IMR-90 (cell line): Measurements from ENCODE around the gene DYSF. TPM values are rescaled to one million over a fixed set of nuclear protein-coding genes. Genes with fewer than 3 reads are reported as not detected.
A peak's percentile ranks its signal among the peaks of the same experiment; 100 is the strongest.

ENCODE experiments used
- ATAC-seq: fragments of 200-7000 bp; cut with Tn5 transposase; 2 replicates; pipeline ENCODE4 v1.9.1; 2020; ENCODE audit warnings: low read depth, mild to moderate bottlenecking, moderate library complexity
- BruUV-seq: library from RNA; stranded (reverse); fragments of 400-500 nt; replicated peaks from 2 replicates; lab custom pipeline; 2021; lab: Mats Ljungman, UMichigan
- CTCF ChIA-PET: fragments of 300-600 bp; formaldehyde crosslinking; extraction: SDS; loops from one replicate; lab custom pipeline; 2021; ENCODE audit warnings: antibody characterized with exemption; lab: Yijun Ruan, JAX
- POLR2A ChIA-PET: fragments of 300-600 bp; sonication (Branson Sonifier 250); formaldehyde crosslinking; loops from one replicate; lab custom pipeline; 2022; ENCODE audit warnings: antibody characterized with exemption; ENCODE audit not compliant: unreplicated experiment; lab: Charles Lee
- DNase-seq: peaks from one replicate; pipeline ENCODE4 v3.0.0; 2013
- H2AFZ ChIP-seq: replicated peaks from 2 replicates; pipeline ENCODE3; 2013; ENCODE audit warnings: low read length, mild to moderate bottlenecking; ENCODE audit not compliant: poor library complexity
- H2AK5ac ChIP-seq: 2 replicates; pipeline ENCODE4 v1.6.1; 2013; ENCODE audit warnings: low read depth, low read length, inconsistent platforms
- H2AK9ac ChIP-seq: replicated peaks from 2 replicates; pipeline ENCODE3; 2013; ENCODE audit warnings: mild to moderate bottlenecking, low read depth, low read length, moderate library complexity; ENCODE audit not compliant: poor library complexity
- H2BK120ac ChIP-seq: 2 replicates; pipeline ENCODE4 v1.6.1; 2013; ENCODE audit warnings: low read depth, low read length, inconsistent platforms
- H2BK15ac ChIP-seq: 3 replicates; pipeline ENCODE4 v1.6.1; 2013; ENCODE audit warnings: low read depth, low read length, inconsistent platforms
- H2BK20ac ChIP-seq: 2 replicates; pipeline ENCODE4 v1.6.1; 2013; ENCODE audit warnings: low read depth, mild to moderate bottlenecking, inconsistent platforms, low read length, moderate library complexity
- H2BK5ac ChIP-seq: 2 replicates; pipeline ENCODE4 v1.6.1; 2013; ENCODE audit warnings: mild to moderate bottlenecking, low read depth, low read length, inconsistent platforms; ENCODE audit not compliant: poor library complexity, severe bottlenecking
- H3K14ac ChIP-seq: replicated peaks from 2 replicates; pipeline ENCODE4 v1.6.1; 2013; ENCODE audit warnings: low read depth, low read length, inconsistent platforms
- H3K18ac ChIP-seq: 2 replicates; pipeline ENCODE4 v1.6.1; 2013; ENCODE audit warnings: low read depth, low read length, control low read depth
- H3K23ac ChIP-seq: 2 replicates; pipeline ENCODE4 v1.6.1; 2013; ENCODE audit warnings: low read depth, low read length, inconsistent platforms
- H3K27ac ChIP-seq: 2 replicates; pipeline ENCODE4 v1.5.1; 2013; ENCODE audit warnings: mild to moderate bottlenecking, control low read depth, low read length; ENCODE audit not compliant: insufficient read depth
- H3K27me3 ChIP-seq: 2 replicates; pipeline ENCODE4 v1.6.1; 2013; ENCODE audit warnings: low read length; ENCODE audit not compliant: control insufficient read depth, insufficient read depth
- H3K36me3 ChIP-seq: 2 replicates; pipeline ENCODE4 v1.6.1; 2013; ENCODE audit warnings: low read length, mixed read lengths; ENCODE audit not compliant: control insufficient read depth, insufficient read depth
- H3K4ac ChIP-seq: 2 replicates; pipeline ENCODE4 v1.6.1; 2013; ENCODE audit warnings: low read depth, low read length, inconsistent platforms
- H3K4me1 ChIP-seq: 2 replicates; pipeline ENCODE4 v1.6.1; 2013; ENCODE audit warnings: low read length, mixed read lengths; ENCODE audit not compliant: control insufficient read depth, insufficient read depth
- H3K4me2 ChIP-seq: 2 replicates; pipeline ENCODE4 v1.6.1; 2013; ENCODE audit warnings: low read depth, mild to moderate bottlenecking, control low read depth, low read length, moderate library complexity
- H3K4me3 ChIP-seq: 2 replicates; pipeline ENCODE4 v1.5.1; 2013; ENCODE audit warnings: low read depth, mild to moderate bottlenecking, control low read depth, low read length, moderate library complexity; ENCODE audit not compliant: insufficient read depth
- H3K56ac ChIP-seq: 2 replicates; pipeline ENCODE4 v1.6.1; 2013; ENCODE audit warnings: low read length, inconsistent platforms; ENCODE audit not compliant: insufficient read depth; ENCODE audit errors: extremely low read depth
- H3K79me1 ChIP-seq, 2 experiments: 2 replicates each; pipeline ENCODE4 v1.6.1; 2013; ENCODE audit warnings: low read length in 2 of 2, inconsistent platforms in 1 of 2, low read depth in 1 of 2
- H3K9ac ChIP-seq: 2 replicates; pipeline ENCODE4 v1.6.1; 2013; ENCODE audit warnings: low read depth, low read length, control low read depth
- H3K9me1 ChIP-seq: 2 replicates; pipeline ENCODE4 v1.6.1; 2013; ENCODE audit warnings: low read length, inconsistent platforms; ENCODE audit not compliant: insufficient read depth
- H3K9me3 ChIP-seq: 2 replicates; pipeline ENCODE4 v1.6.1; 2013; ENCODE audit warnings: low read length; ENCODE audit not compliant: control insufficient read depth, insufficient read depth
- H4K20me1 ChIP-seq: 2 replicates; pipeline ENCODE4 v1.6.1; 2013; ENCODE audit warnings: low read length, inconsistent platforms; ENCODE audit not compliant: insufficient read depth
- H4K5ac ChIP-seq: 2 replicates; pipeline ENCODE4 v1.6.1; 2013; ENCODE audit warnings: mild to moderate bottlenecking, low read depth, low read length, control low read depth
- H4K8ac ChIP-seq, 2 experiments: 2 replicates each; pipeline ENCODE4 v1.6.1; 2013; ENCODE audit warnings: low read depth in 2 of 2, low read length in 2 of 2, control low read depth in 1 of 2, inconsistent platforms in 1 of 2
- H4K91ac ChIP-seq: 2 replicates; pipeline ENCODE4 v1.6.1; 2013; ENCODE audit warnings: low read depth, low read length, inconsistent platforms; ENCODE audit not compliant: insufficient read depth
- CEBPB ChIP-seq: IDR thresholded peaks from 2 replicates; pipeline ENCODE4 v1.6.1; 2012; ENCODE audit warnings: low read depth, low read length, improper control_type of control experiment
- CTCF ChIP-seq: conservative IDR thresholded peaks from 2 replicates; pipeline ENCODE4 v1.5.1; 2012; ENCODE audit warnings: mild to moderate bottlenecking, low read depth, low read length, improper control_type of control experiment
- MAFK ChIP-seq: IDR thresholded peaks from 2 replicates; pipeline ENCODE4 v1.6.1; 2012; ENCODE audit warnings: low read depth, low read length, improper control_type of control experiment
- MAZ ChIP-seq: IDR thresholded peaks from 2 replicates; pipeline ENCODE4 v1.6.1; 2012; ENCODE audit warnings: low read depth, mild to moderate bottlenecking, low read length, improper control_type of control experiment, moderate library complexity, borderline replicate concordance
- MXI1 ChIP-seq: IDR thresholded peaks from 2 replicates; pipeline ENCODE4 v1.6.1; 2012; ENCODE audit warnings: low read depth, mild to moderate bottlenecking, low read length, moderate library complexity, borderline replicate concordance
- POLR2A ChIP-seq: IDR thresholded peaks from 2 replicates; pipeline ENCODE4 v1.6.1; 2012; ENCODE audit warnings: mild to moderate bottlenecking, low read depth, low read length
- RAD21 ChIP-seq: IDR thresholded peaks from 2 replicates; pipeline ENCODE4 v1.6.1; 2012; ENCODE audit warnings: low read length, improper control_type of control experiment
- RCOR1 ChIP-seq: IDR thresholded peaks from 2 replicates; pipeline ENCODE4 v1.6.1; 2012; ENCODE audit warnings: mild to moderate bottlenecking, low read length, improper control_type of control experiment; ENCODE audit not compliant: insufficient replicate concordance
- RFX5 ChIP-seq: IDR thresholded peaks from 2 replicates; pipeline ENCODE4 v1.8.0; 2012; ENCODE audit warnings: low read depth, mild to moderate bottlenecking, low read length, moderate library complexity
- USF2 ChIP-seq: fragments of 150-350 bp; IDR thresholded peaks from 2 replicates; pipeline ENCODE4 v1.6.1; 2017; ENCODE audit warnings: mild to moderate bottlenecking, antibody characterized with exemption, low read length, low read depth
- WGBS, 2 experiments: methylation state at CpG; one replicate each; pipeline versions ENCODE4 v1.1.5 to v1.1.7; 2013; ENCODE audit warnings: missing lambda C conversion rate in 2 of 2; ENCODE audit not compliant: insufficient read length in 1 of 2; ENCODE audit errors: extremely low coverage in 2 of 2; 5-methylcytosine and 5-hydroxymethylcytosine counted together
- dilution Hi-C: fragments of 300-500 bp; cut with HindIII; formaldehyde crosslinking; loops from one replicate; pipeline ENCODE4 v1.14.3; 2018; ENCODE audit warnings: low sequenced_read_pairs; ENCODE audit not compliant: unreplicated experiment
- in situ Hi-C: fragments of 300-500 bp; cut with MboI; formaldehyde crosslinking; loops from 3 replicates; pipeline ENCODE4 v1.14.3; 2019; ENCODE audit warnings: low sequenced_read_pairs, inconsistent platforms, mixed read lengths
- intact Hi-C: fragments of 100-400 bp; cut with micrococcal nuclease; formaldehyde crosslinking; loops from 2 replicates; pipeline ENCODE4 v1.10.0; 2022
- polyA plus RNA-seq, 3 experiments: library from polyadenylated mRNA; depleted of rRNA; stranded (reverse); fragments of >200 nt; gene quantifications; 2 replicates each; pipeline ENCODE4 v1.2.3, GENCODE V29; 2012; ENCODE audit warnings: low replicate concordance in 1 of 3
- total RNA-seq: library from RNA; depleted of rRNA; stranded (reverse); fragments of >200 nt; gene quantifications from 2 replicates; pipeline ENCODE4 v1.2.3, GENCODE V29; 2012
- TF ChIP-seq, protein P1 (sequence below): fragments of 150-350 bp; IDR thresholded peaks from 2 replicates; pipeline ENCODE4 v1.6.1; 2016; ENCODE audit warnings: low read depth, mild to moderate bottlenecking, low read length, moderate library complexity, borderline replicate concordance

Gene DYSF
- total and polyA plus RNA-seq, 2 of the 4 experiments (the other 2 are of a cell fraction): 0.09 to 0.18 TPM

DNA sequence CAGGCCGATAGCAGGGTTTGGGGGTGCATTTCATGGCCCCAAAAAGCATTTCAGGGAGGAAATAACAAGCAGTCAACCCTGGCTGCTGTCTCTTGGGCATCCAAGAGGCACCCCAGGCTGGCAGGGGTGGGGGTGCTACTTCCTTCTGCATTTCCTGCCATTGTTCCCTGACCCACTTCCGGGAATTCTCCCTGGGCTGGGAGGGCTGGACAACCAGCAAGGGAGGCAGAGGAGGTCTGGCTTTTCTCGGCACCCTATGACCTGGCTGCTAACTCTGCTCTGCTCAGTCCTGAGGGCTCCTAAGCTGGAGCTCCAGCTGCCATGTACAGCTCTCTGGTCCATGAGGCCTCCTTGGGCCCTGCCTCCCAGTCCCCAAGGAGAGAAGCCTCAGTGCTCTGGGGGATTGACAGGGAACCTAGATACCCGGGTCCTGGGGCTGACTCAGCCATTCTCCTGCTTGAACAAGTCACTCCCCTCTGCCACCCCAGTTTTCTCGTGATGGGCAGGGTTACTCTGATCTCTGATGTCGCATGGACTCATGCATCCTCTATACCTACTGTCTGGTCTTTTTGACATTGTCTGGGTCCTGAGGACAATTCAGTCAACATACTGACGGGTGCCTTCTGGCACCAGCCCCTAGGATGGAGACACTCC is 47.2 kb downstream of the DYSF start:
- H4K8ac ChIP-seq: no peak overlapping the region
- dilution Hi-C loops: no loop called here
- no TSS peak for BruUV-seq
- H2BK15ac ChIP-seq: no peak overlapping the region
- no peak for DNase-seq
- 0 out of 2 replicates have a peak, but pooled peaks cover 3% of the 10 kb centered on the region for H3K9me1 ChIP-seq
- H4K91ac ChIP-seq: no peak overlapping the region
- WGBS, 2 experiments: 56% methylated on average over 2 of the region's 7 CpGs; no CpG with 5 or more reads in 1 of the 2 experiments
- no peak overlapping the region for H3K27ac ChIP-seq
- H2BK5ac ChIP-seq: no peak overlapping the region
- H2AFZ ChIP-seq: peak overlapping the region; percentile 68
- H3K4me3 ChIP-seq: no peak overlapping the region
- H4K20me1 ChIP-seq: no peaks in the 10 kb centered on the region
- no peak for ATAC-seq
- H2AK9ac ChIP-seq: no peak overlapping the region
- H3K4me1 ChIP-seq: peaks cover 2% of the 10 kb centered on the region; the same call in 1 of the 2 replicates
- H3K79me1 ChIP-seq: no peaks in the 10 kb centered on the region
- no peak overlapping the region for H2BK120ac ChIP-seq
- POLR2A ChIA-PET: no interaction called here
- H3K18ac ChIP-seq: no peak overlapping the region
- no peak overlapping the region for H2BK20ac ChIP-seq
- CTCF ChIA-PET: no interaction called here
- no peaks in the 10 kb centered on the region for H3K36me3 ChIP-seq
- TF ChIP-seq, protein P1, sequence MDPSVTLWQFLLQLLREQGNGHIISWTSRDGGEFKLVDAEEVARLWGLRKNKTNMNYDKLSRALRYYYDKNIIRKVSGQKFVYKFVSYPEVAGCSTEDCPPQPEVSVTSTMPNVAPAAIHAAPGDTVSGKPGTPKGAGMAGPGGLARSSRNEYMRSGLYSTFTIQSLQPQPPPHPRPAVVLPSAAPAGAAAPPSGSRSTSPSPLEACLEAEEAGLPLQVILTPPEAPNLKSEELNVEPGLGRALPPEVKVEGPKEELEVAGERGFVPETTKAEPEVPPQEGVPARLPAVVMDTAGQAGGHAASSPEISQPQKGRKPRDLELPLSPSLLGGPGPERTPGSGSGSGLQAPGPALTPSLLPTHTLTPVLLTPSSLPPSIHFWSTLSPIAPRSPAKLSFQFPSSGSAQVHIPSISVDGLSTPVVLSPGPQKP: no peak
- no peak for TF ChIP-seq RFX5
- TF ChIP-seq USF2: no peak
- TF ChIP-seq MAFK: no peak
- TF ChIP-seq CTCF: no peak
- TF ChIP-seq POLR2A: no peak
- no peak for TF ChIP-seq RCOR1
- no peak for TF ChIP-seq MAZ
- no peak for TF ChIP-seq CEBPB
- TF ChIP-seq MXI1: no peak
- no peak for TF ChIP-seq RAD21
- H3K56ac ChIP-seq: no peak overlapping the region
- no peak overlapping the region for H4K5ac ChIP-seq
- no peak overlapping the region for H2AK5ac ChIP-seq
- H3K23ac ChIP-seq: no peak overlapping the region; the same call in 1 of the 2 replicates
- H3K4me2 ChIP-seq: no peak overlapping the region
- no peaks in the 10 kb centered on the region for H3K9me3 ChIP-seq
- no peaks in the 10 kb centered on the region; the same call in 1 of the 2 replicates for H3K27me3 ChIP-seq
- intact Hi-C loops: no loop called here
- peak overlapping the region; percentile 40; the same call in 1 of the 2 replicates for H3K14ac ChIP-seq
- H3K4ac ChIP-seq: no peak overlapping the region
- in situ Hi-C loops: loop anchor here (10.0 kb wide), 1 partner anchor 346 kb away; no protein-coding TSS in a partner anchor
- H3K9ac ChIP-seq: no peak overlapping the region
